ENCODE measurements around the gene PPP1R16B.

Gene PPP1R16B

DNA sequence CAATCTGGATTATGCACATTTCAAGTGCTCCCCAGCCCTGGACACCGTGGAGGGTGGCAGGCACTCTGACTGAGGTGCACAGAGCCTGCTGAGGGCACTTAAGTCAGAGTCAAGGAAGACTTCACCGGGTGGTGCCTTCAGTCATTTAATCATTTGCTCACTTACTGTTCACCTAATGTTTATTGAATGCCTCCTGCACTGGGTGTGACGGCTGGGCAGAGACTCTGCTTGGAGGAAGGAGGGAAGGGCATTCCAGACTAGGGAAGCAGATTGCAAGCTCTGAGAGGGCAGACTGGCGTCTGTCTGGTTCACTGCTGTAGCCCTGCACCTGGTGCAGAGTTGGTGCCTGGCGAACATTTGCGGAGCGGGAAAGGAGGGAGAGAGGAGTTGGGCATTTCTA lies 66.5 kb downstream of the PPP1R16B start:
- Histone ChIP-seq H2AFZ (ENCODE audit: low read depth, low read length) (no peak overlapping the region), H3K9me3 (ENCODE audit: low read length) (no peaks in the 10 kb centered on the region), H3K4me3 (ENCODE audit: low read length) (no peak overlapping the region), H3K36me3 (ENCODE audit: insufficient read depth, low read length) (no peaks in the 10 kb centered on the region), H3K27me3 (ENCODE audit: insufficient read depth, low read length) (no peaks in the 10 kb centered on the region), H3K4me1 (ENCODE audit: insufficient read depth, low read length) (no peaks in the 10 kb centered on the region)

DNA sequence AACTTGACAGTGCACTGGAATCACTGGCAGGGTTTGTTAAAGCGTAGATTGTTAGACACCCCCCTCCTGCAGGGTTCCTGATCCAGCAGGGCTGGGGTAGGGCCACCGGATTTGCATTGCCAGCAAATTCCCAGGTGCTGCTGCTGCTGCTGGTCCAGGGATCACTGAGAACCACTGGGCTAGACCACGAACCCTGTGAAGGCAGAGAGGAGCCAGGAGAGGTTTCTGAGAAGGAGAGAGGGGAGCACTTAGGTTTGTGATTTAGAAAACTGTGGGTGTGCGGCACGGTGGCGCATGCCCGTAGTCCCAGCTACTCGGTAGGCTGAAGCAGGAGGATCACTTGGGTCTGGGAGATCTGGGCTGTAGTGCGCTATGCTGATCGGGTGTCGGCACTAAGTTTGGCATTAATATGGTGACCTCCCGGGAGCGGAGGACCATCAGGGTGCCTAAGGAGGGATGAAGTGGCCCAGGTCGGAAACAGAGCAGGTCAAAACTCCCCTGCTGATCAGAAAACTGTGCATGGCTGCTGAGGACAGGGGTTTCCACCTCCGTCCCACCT lies 67.1 kb downstream of the PPP1R16B start:
- H3K27me3 ChIP-seq (ENCODE audit: insufficient read depth, low read length) = no peaks in the 10 kb centered on the region
- no peaks in the 10 kb centered on the region for H3K9me3 ChIP-seq (ENCODE audit: low read length)
- no peaks in the 10 kb centered on the region for H3K4me1 ChIP-seq (ENCODE audit: insufficient read depth, low read length)
- H2AFZ ChIP-seq (ENCODE audit: low read depth, low read length) = no peak overlapping the region
- no peaks in the 10 kb centered on the region for H3K36me3 ChIP-seq (ENCODE audit: insufficient read depth, low read length)
- H3K4me3 ChIP-seq (ENCODE audit: low read length) = no peak overlapping the region

DNA sequence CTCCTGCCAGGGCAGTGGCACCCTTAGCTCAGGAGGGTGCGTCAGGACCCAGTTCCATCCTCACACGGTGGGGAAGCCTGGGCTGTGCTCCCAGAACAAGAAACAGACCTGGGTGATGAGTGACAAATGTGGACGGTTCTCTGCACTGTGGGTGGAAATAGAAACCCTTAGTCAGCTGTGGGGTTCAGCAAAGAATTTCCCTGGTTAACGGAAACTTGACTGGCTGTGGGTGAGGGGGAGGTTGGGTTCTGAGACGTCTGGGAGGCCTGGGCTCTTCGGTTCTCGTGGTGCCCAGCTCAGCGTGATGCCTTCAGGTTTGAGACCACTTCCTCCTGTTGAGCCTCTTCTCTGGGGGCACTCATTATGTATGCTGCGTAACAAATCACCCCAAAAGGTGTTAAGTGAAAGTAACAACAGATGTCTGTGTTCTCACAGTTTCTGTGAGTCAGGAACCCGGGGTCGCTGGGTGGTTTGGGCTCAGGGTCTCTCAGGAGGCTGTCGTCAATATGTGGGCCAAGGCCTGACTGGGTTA lies 67.6 kb downstream of the PPP1R16B start:
- Histone ChIP-seq H3K27me3 (ENCODE audit: insufficient read depth, low read length) (no peaks in the 10 kb centered on the region), H3K4me3 (ENCODE audit: low read length) (no peak overlapping the region), H2AFZ (ENCODE audit: low read depth, low read length) (no peak overlapping the region), H3K36me3 (ENCODE audit: insufficient read depth, low read length) (no peaks in the 10 kb centered on the region), H3K9me3 (ENCODE audit: low read length) (no peaks in the 10 kb centered on the region), H3K4me1 (ENCODE audit: insufficient read depth, low read length) (no peaks in the 10 kb centered on the region)

DNA sequence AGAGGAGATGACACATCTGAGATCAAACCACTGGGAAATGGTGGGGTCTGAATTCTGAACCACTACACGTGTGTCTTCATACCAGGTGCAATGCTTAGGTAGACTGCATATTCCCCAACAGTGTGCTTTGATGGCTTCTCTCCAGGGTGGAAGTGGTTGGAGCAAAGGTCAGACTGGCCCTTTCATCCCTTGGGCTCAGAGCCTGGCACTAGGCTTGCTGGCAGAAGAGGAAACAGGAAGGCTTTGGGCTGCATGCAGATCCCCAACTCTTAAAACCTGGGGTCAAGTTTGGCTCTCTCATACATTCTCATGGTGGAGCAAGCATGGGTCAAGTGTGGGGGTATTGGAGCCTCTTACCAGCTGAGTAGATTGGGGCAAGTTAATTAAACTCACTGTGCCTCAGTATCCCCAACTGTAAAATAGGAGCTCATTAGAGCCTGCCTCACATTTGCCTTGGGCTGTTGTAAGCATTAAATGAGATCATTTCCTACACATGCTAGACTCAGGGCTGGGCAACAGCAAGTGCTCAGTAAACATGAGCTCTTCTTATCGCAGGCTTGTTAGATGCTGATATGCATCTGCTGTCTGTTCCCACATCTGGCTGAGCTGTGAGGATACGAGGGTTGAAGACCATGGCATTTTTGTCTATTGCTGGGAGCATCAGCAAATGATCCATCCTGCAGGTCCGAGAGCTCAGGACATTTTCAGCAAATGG lies 69.1 kb downstream of the PPP1R16B start:
- Histone ChIP-seq H3K27me3 (ENCODE audit: insufficient read depth, low read length) (no peaks in the 10 kb centered on the region), H3K9me3 (ENCODE audit: low read length) (no peaks in the 10 kb centered on the region)

DNA sequence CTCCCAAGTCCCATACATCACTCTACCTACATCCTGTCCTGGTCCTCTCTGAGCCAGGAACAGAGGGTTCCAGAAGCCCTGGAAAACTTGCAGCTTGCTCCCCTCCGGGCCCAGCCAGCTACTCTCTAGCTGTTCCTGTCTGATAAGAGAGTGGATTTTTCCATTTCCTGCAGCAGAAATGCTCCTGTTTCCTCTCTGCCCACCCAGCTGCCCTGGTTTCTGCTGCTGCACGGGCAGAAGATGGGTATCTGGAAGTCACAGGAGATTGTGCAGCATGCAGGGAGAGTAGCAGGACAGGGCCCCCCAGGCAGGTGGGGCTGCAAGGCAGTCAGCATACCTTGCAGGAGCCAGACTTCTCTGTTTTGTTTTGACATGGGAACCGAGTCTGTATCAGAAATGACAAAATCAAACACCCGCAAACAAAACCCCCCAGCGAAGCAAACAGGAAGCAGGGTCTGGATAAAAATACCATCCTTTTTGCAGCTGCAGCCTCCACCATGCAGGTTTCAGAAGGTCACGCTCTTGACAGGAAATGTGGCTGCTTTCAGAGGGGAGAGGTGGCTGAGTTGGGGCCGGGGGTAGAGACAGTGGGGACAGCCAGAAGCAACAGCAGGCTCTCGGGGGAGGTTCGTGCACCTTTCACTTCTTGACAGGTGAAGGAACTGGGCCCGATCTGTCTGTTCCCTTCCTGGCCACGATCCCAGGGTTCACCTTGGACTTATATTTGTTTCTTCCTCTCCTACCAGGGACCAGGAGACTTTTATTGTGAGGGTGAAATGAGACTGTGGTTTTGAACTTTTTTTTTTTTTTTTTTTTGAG lies 69.9 kb downstream of the PPP1R16B start:
- no peaks in the 10 kb centered on the region for H3K9me3 ChIP-seq (ENCODE audit: low read length)
- no peaks in the 10 kb centered on the region for H3K4me1 ChIP-seq (ENCODE audit: insufficient read depth, low read length)
- no peaks in the 10 kb centered on the region for H3K27me3 ChIP-seq (ENCODE audit: insufficient read depth, low read length)
- H3K36me3 ChIP-seq (ENCODE audit: insufficient read depth, low read length) = no peaks in the 10 kb centered on the region
- no peak overlapping the region for H3K4me3 ChIP-seq (ENCODE audit: low read length)
- no peak overlapping the region for H2AFZ ChIP-seq (ENCODE audit: low read depth, low read length)

More for the DNA sequence above, 69.1 kb downstream of the PPP1R16B start:
- Histone ChIP-seq H3K4me1 (ENCODE audit: insufficient read depth, low read length) (no peaks in the 10 kb centered on the region), H2AFZ (ENCODE audit: low read depth, low read length) (no peak overlapping the region), H3K4me3 (ENCODE audit: low read length) (no peak overlapping the region), H3K36me3 (ENCODE audit: insufficient read depth, low read length) (no peaks in the 10 kb centered on the region)

DNA sequence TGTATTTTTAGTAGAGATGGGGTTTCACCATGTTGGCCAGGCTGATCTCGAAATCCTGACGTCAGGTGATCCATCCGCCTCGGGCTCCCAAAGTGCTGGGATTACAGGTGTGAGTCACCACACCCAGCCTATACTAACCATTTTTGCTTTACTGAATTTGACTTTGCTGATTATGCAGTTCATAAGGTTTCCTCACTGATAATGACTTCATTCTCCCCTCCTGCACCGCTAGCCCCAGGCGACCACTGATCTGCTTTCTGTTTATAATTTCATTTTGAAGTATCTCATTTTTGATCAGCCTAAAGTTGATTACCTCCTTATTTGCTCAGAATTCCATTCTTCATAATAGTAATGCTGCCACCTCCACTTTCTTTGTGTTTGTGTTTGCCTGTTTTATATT lies 72.0 kb downstream of the PPP1R16B start:
- Histone ChIP-seq H3K27me3 (ENCODE audit: insufficient read depth, low read length) (no peaks in the 10 kb centered on the region), H2AFZ (ENCODE audit: low read depth, low read length) (no peak overlapping the region), H3K36me3 (ENCODE audit: insufficient read depth, low read length) (no peaks in the 10 kb centered on the region)

DNA sequence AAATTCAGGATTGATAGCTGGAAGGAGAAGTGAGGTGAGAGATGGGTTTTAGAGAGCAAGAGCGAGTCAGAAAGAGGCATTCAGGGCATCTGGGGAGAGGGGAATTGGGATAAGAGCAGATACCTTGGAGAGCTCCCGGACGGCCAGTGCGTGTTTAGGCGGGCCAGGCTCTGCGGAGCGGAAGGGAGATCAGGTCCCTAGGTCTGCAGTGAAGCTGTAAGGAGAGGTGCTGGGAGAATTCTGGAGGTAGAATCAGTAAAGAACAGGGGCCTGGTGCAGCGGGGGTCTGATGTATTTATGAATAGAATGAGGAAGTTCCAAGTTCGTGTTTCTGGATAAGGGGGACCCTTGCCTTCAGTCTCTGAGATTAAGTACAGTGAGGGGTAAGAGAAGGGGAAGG lies 73.4 kb downstream of the PPP1R16B start:
- no peaks in the 10 kb centered on the region for H3K36me3 ChIP-seq (ENCODE audit: insufficient read depth, low read length)

More for the DNA sequence above, 72.0 kb downstream of the PPP1R16B start:
- Histone ChIP-seq H3K4me1 (ENCODE audit: insufficient read depth, low read length) (no peaks in the 10 kb centered on the region), H3K4me3 (ENCODE audit: low read length) (no peak overlapping the region), H3K9me3 (ENCODE audit: low read length) (no peaks in the 10 kb centered on the region)

DNA sequence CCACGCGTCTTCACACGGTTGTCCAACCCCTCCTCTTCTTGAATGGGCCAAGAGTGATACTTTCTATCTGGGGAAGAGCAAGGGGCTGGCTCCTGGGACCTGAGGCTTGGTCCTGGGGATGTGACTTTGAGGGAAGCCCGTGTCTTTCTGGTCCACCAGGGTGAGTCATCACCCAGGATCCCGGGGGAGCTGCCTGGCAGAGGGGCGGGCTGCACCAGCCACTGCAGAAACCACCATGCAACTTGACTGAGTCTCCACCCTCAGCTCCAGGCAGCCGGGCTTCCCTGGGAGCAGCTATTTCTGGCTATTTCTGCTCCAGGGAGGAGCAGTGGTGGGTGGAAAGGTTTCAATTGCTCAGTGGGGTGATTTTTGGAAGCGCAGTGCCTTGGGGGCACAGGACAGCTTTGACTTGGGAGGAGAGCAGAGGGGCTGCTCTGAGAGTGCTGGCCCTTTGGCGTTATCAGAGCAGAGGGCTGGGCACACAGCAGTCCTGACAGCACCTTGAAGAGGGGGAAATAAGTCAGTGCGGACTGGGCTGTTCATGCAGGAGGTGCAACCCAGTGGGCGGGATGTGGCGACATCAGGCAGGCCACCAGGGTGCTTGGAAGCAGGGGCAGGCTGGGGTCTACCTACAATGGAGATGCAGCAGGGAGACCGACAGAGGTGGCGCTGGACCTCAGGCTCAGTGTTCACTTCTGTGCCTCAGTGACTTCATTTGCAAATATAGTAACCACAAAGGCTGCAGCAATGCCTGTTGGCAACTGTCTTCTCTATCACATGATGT lies 75.6 kb downstream of the PPP1R16B start:
- Histone ChIP-seq H3K4me1 (ENCODE audit: insufficient read depth, low read length) (no peaks in the 10 kb centered on the region), H3K36me3 (ENCODE audit: insufficient read depth, low read length) (no peaks in the 10 kb centered on the region), H3K27me3 (ENCODE audit: insufficient read depth, low read length) (no peaks in the 10 kb centered on the region), H2AFZ (ENCODE audit: low read depth, low read length) (no peak overlapping the region), H3K4me3 (ENCODE audit: low read length) (no peak overlapping the region), H3K9me3 (ENCODE audit: low read length) (no peaks in the 10 kb centered on the region)

More for the DNA sequence above, 73.4 kb downstream of the PPP1R16B start:
- Histone ChIP-seq H3K4me3 (ENCODE audit: low read length) (no peak overlapping the region), H3K9me3 (ENCODE audit: low read length) (no peaks in the 10 kb centered on the region), H2AFZ (ENCODE audit: low read depth, low read length) (no peak overlapping the region), H3K27me3 (ENCODE audit: insufficient read depth, low read length) (no peaks in the 10 kb centered on the region), H3K4me1 (ENCODE audit: insufficient read depth, low read length) (no peaks in the 10 kb centered on the region)

DNA sequence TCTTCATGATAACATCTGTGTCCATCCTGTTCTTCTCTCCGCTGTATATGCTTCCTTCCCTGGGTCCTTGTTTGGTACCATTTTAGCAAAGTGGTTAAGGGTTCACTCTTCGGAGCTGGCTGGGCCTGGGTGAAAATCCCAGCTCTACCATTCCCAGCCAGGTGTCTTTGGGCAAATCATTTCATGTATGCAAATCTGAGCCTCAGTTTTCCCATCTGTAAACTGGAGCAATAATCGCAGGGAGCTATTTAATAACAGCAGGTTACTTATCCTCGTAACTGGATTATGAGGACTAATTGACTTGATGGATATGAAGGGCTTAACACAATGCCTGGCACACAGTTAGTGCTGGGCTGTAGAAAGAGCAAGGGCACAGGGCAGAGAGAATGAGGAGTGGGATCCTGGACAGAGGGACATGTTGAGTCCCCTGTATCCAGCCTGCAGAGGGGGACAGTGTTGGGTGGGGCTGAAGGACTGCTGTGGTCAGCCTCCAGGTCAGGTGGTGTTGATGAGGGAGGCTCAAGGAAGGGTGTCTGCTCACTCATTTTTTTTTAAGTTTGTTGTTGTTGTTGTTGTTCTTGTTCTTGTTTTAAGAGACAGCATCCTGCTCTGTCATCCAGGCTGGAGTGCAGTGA lies 76.4 kb downstream of the PPP1R16B start:
- Histone ChIP-seq H3K4me1 (ENCODE audit: insufficient read depth, low read length) (no peaks in the 10 kb centered on the region), H3K9me3 (ENCODE audit: low read length) (no peaks in the 10 kb centered on the region), H3K4me3 (ENCODE audit: low read length) (no peak overlapping the region)

DNA sequence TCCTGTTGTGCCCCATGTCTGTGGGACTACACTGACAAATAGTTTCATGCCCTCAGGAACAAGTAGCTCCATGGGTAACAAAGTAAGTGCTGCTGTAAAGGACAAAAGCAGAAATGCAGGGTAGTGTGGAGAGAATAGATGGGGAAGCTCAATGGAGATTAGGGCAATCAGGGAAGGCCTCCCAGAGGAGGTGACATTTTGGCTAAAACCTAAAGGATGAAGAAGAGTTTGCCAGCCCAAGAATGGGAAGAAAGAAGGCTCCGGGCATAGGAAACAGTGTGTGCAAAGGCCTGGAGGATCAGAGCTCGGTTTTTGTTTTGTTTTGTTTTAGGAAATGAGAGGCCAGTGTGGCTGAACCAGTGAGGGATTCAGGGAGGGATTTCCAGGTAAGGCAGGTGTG lies 77.1 kb downstream of the PPP1R16B start:
- no peaks in the 10 kb centered on the region for H3K36me3 ChIP-seq (ENCODE audit: insufficient read depth, low read length)
- no peak overlapping the region for H3K4me3 ChIP-seq (ENCODE audit: low read length)
- H3K4me1 ChIP-seq (ENCODE audit: insufficient read depth, low read length) = no peaks in the 10 kb centered on the region
- no peaks in the 10 kb centered on the region for H3K27me3 ChIP-seq (ENCODE audit: insufficient read depth, low read length)
- H3K9me3 ChIP-seq (ENCODE audit: low read length) = no peaks in the 10 kb centered on the region
- H2AFZ ChIP-seq (ENCODE audit: low read depth, low read length) = no peak overlapping the region

More for the DNA sequence above, 76.4 kb downstream of the PPP1R16B start:
- no peak overlapping the region for H2AFZ ChIP-seq (ENCODE audit: low read depth, low read length)
- no peaks in the 10 kb centered on the region for H3K36me3 ChIP-seq (ENCODE audit: insufficient read depth, low read length)
- H3K27me3 ChIP-seq (ENCODE audit: insufficient read depth, low read length) = no peaks in the 10 kb centered on the region

DNA sequence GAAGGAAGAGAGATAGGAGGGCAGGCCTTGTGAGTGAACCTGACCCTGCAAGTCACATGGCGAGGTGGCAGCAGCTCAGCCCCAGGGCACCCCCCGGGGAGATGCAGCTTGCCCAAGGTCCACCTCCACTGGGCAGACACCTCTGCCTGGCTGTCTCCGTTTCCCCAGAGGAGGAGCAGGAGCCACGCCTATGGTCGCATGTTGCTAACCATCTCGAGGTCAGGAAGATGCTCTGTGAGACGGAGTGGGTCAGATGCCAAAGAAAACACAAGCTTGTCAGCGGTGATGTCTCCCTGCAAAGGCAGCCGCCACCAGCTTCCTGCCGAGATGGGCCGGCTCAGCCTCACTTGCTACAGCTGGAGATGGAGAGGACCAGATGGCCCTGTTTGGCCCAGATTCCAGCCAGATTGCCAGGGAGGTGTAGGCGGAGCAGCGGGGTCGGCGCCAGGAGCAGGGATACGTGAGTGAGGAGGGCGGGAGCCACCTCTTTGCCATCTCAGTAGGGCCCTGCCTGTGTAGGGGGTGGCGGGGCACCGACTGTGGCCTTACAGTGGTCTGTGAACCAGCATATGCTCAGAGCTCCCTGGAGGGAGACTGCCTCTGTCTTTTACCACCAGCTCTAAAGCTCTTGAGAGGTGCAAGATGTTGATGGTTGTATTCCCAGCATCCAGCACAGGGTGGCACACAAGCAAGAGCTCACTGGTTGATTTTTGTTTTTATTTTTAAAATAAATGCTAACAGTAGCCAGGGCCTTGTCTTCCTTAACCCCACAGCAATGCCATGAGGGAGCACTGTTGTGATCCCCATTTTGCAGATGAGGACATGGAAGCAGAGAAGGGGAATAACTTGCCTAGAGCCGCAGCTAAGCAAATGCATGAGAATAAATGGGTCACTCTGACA lies 77.8 kb downstream of the PPP1R16B start:
- no peak overlapping the region for H2AFZ ChIP-seq (ENCODE audit: low read depth, low read length)
- H3K4me3 ChIP-seq (ENCODE audit: low read length) = no peak overlapping the region
- no peaks in the 10 kb centered on the region for H3K9me3 ChIP-seq (ENCODE audit: low read length)
- H3K36me3 ChIP-seq (ENCODE audit: insufficient read depth, low read length) = no peaks in the 10 kb centered on the region
- no peaks in the 10 kb centered on the region for H3K4me1 ChIP-seq (ENCODE audit: insufficient read depth, low read length)
- H3K27me3 ChIP-seq (ENCODE audit: insufficient read depth, low read length) = no peaks in the 10 kb centered on the region
